HepG2 (cell line): ENCODE data around the gene ERFL.

Source experiments
- FOSL1 ChIP-seq: sonication (generic); formaldehyde crosslinking; IDR thresholded peaks from 2 replicates; pipeline ENCODE4 v1.9.0; 2021; ENCODE audit warnings: missing genetic modification reagents, borderline replicate concordance
- JUN ChIP-seq: sonication (generic); formaldehyde crosslinking; IDR thresholded peaks from 2 replicates; pipeline ENCODE4 v1.4.0; 2020; ENCODE audit warnings: mild to moderate bottlenecking, missing genetic modification reagents
- MAFF ChIP-seq: IDR thresholded peaks from 2 replicates; pipeline ENCODE4 v1.6.1; 2011; ENCODE audit warnings: low read depth, low read length, improper control_type of control experiment
- SP1 ChIP-seq, 2 experiments: fragments of 450-650 bp in 1 of 2; sonication (generic) in 1 of 2; formaldehyde crosslinking in 1 of 2; IDR thresholded peaks; 2 replicates each; pipeline versions ENCODE4 v1.4.0 to v1.6.1; 2016 to 2020; ENCODE audit warnings: missing genetic modification reagents in 1 of 2
- ZBTB33 ChIP-seq: sonication (generic); formaldehyde crosslinking; IDR thresholded peaks from 2 replicates; pipeline ENCODE4 v1.4.0; 2020; ENCODE audit warnings: missing genetic modification reagents
- ZNF501 ChIP-seq: sonication (generic); formaldehyde crosslinking; IDR thresholded peaks from 2 replicates; pipeline ENCODE4 v1.5.1; 2020; ENCODE audit warnings: mild to moderate bottlenecking, moderate library complexity, missing genetic modification reagents
- TF ChIP-seq, protein P1 (sequence below): sonication (generic); formaldehyde crosslinking; IDR thresholded peaks from 2 replicates; pipeline ENCODE4 v1.5.0; 2020; ENCODE audit warnings: mild to moderate bottlenecking, missing genetic modification reagents, moderate library complexity
- TF ChIP-seq, protein P2 (sequence below): sonication (generic); formaldehyde crosslinking; IDR thresholded peaks from 2 replicates; pipeline ENCODE4 v1.5.0; 2020; ENCODE audit warnings: missing genetic modification reagents
- TF ChIP-seq, protein P3 (sequence below): sonication (generic); formaldehyde crosslinking; IDR thresholded peaks from 2 replicates; pipeline ENCODE4 v1.4.0; 2020; ENCODE audit warnings: missing genetic modification reagents

GRCh38 chr19:41883821-41884733 is 44.2 kb downstream of the ERFL start:
- TF ChIP-seq, protein P1, sequence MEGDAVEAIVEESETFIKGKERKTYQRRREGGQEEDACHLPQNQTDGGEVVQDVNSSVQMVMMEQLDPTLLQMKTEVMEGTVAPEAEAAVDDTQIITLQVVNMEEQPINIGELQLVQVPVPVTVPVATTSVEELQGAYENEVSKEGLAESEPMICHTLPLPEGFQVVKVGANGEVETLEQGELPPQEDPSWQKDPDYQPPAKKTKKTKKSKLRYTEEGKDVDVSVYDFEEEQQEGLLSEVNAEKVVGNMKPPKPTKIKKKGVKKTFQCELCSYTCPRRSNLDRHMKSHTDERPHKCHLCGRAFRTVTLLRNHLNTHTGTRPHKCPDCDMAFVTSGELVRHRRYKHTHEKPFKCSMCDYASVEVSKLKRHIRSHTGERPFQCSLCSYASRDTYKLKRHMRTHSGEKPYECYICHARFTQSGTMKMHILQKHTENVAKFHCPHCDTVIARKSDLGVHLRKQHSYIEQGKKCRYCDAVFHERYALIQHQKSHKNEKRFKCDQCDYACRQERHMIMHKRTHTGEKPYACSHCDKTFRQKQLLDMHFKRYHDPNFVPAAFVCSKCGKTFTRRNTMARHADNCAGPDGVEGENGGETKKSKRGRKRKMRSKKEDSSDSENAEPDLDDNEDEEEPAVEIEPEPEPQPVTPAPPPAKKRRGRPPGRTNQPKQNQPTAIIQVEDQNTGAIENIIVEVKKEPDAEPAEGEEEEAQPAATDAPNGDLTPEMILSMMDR (CRISPR knock-in tag) = peak; percentile 41
- TF ChIP-seq JUN = no peak
- TF ChIP-seq MAFF = no peak
- TF ChIP-seq ZNF501 = 0 out of 2 replicates have a peak, but pooled peaks have one; percentile 62
- peak; percentile 43; the same call in 1 of the 2 replicates for TF ChIP-seq ZBTB33 (CRISPR knock-in tag)
- TF ChIP-seq, protein P2, sequence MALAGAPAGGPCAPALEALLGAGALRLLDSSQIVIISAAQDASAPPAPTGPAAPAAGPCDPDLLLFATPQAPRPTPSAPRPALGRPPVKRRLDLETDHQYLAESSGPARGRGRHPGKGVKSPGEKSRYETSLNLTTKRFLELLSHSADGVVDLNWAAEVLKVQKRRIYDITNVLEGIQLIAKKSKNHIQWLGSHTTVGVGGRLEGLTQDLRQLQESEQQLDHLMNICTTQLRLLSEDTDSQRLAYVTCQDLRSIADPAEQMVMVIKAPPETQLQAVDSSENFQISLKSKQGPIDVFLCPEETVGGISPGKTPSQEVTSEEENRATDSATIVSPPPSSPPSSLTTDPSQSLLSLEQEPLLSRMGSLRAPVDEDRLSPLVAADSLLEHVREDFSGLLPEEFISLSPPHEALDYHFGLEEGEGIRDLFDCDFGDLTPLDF = no peak
- no peak for TF ChIP-seq SP1 (IDR thresholded peaks at IDR 0.05)
- peak; percentile 59 for TF ChIP-seq SP1 (CRISPR knock-in tag; IDR thresholded peaks at IDR 0.05)
- TF ChIP-seq, protein P3, sequence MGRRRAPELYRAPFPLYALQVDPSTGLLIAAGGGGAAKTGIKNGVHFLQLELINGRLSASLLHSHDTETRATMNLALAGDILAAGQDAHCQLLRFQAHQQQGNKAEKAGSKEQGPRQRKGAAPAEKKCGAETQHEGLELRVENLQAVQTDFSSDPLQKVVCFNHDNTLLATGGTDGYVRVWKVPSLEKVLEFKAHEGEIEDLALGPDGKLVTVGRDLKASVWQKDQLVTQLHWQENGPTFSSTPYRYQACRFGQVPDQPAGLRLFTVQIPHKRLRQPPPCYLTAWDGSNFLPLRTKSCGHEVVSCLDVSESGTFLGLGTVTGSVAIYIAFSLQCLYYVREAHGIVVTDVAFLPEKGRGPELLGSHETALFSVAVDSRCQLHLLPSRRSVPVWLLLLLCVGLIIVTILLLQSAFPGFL (CRISPR knock-in tag) = no peak
- TF ChIP-seq FOSL1 = peak; percentile 26; the same call in 1 of the 2 replicates
